ENCODE results near the gene PIK3CD. TPM values are rescaled to one million over a fixed set of nuclear protein-coding genes. Genes with fewer than 3 reads are reported as not detected.

PIK3CD gene
- total and polyA plus RNA-seq, 2 experiments from 2014 or later = 6.6 to 32.1 TPM

- no peak overlapping the region for H2AFZ ChIP-seq
- ATAC-seq (no peak), DNase-seq (ENCODE audit: low spot score) (no peak)
- Mint-ChIP-seq H3K9me3 (peaks cover 6% of the 10 kb centered on the region; the same call in 1 of the 3 replicates), H3K4me1 (no peaks in the 10 kb centered on the region; the same call in 2 of the 3 replicates), H3K36me3 (ENCODE audit: low read depth) (peaks cover 90% of the 10 kb centered on the region), H3K27ac (no peak overlapping the region), H3K27me3 (ENCODE audit: insufficient read depth, low read depth, poor library complexity) (peaks cover 18% of the 10 kb centered on the region), H3K4me3 (no peak overlapping the region)
- no peak overlapping the region for H3K27ac ChIP-seq (ENCODE audit: low read depth)
- no peaks in the 10 kb centered on the region for H3K27me3 ChIP-seq (ENCODE audit: insufficient read depth)
- H3K4me1 ChIP-seq (ENCODE audit: insufficient read depth) = no peaks in the 10 kb centered on the region
- no peaks in the 10 kb centered on the region for H3K9me2 ChIP-seq (ENCODE audit: insufficient read depth)
- H4K20me1 ChIP-seq (replicated peaks; ENCODE audit: insufficient read depth) = no peaks in the 10 kb centered on the region; the same call in 1 of the 2 replicates
- H3K4me2 ChIP-seq = no peak overlapping the region
- H3K36me3 ChIP-seq (ENCODE audit: insufficient read depth) = peaks cover 34% of the 10 kb centered on the region
- H3F3A ChIP-seq (replicated peaks; ENCODE audit: low read depth) = no peaks in the 10 kb centered on the region; the same call in 1 of the 2 replicates
- no peaks in the 10 kb centered on the region for H3K79me2 ChIP-seq (replicated peaks; ENCODE audit: insufficient read depth)
- TF ChIP-seq NANOG (IDR thresholded peaks at IDR 0.05; ENCODE audit: borderline replicate concordance) (no peak), REST (IDR thresholded peaks at IDR 0.05; ENCODE audit: unreplicated experiment) (no peak), EZH2phosphoT487 (IDR thresholded peaks at IDR 0.05; ENCODE audit: unreplicated experiment) (no peak), EZH2 (IDR thresholded peaks at IDR 0.05; ENCODE audit: low read depth, unreplicated experiment) (no peak), JUNB (IDR thresholded peaks at IDR 0.05; ENCODE audit: unreplicated experiment) (no peak), STAT1 (IDR thresholded peaks at IDR 0.05; ENCODE audit: unreplicated experiment) (no peak)
- TF ChIP-seq, protein P1, sequence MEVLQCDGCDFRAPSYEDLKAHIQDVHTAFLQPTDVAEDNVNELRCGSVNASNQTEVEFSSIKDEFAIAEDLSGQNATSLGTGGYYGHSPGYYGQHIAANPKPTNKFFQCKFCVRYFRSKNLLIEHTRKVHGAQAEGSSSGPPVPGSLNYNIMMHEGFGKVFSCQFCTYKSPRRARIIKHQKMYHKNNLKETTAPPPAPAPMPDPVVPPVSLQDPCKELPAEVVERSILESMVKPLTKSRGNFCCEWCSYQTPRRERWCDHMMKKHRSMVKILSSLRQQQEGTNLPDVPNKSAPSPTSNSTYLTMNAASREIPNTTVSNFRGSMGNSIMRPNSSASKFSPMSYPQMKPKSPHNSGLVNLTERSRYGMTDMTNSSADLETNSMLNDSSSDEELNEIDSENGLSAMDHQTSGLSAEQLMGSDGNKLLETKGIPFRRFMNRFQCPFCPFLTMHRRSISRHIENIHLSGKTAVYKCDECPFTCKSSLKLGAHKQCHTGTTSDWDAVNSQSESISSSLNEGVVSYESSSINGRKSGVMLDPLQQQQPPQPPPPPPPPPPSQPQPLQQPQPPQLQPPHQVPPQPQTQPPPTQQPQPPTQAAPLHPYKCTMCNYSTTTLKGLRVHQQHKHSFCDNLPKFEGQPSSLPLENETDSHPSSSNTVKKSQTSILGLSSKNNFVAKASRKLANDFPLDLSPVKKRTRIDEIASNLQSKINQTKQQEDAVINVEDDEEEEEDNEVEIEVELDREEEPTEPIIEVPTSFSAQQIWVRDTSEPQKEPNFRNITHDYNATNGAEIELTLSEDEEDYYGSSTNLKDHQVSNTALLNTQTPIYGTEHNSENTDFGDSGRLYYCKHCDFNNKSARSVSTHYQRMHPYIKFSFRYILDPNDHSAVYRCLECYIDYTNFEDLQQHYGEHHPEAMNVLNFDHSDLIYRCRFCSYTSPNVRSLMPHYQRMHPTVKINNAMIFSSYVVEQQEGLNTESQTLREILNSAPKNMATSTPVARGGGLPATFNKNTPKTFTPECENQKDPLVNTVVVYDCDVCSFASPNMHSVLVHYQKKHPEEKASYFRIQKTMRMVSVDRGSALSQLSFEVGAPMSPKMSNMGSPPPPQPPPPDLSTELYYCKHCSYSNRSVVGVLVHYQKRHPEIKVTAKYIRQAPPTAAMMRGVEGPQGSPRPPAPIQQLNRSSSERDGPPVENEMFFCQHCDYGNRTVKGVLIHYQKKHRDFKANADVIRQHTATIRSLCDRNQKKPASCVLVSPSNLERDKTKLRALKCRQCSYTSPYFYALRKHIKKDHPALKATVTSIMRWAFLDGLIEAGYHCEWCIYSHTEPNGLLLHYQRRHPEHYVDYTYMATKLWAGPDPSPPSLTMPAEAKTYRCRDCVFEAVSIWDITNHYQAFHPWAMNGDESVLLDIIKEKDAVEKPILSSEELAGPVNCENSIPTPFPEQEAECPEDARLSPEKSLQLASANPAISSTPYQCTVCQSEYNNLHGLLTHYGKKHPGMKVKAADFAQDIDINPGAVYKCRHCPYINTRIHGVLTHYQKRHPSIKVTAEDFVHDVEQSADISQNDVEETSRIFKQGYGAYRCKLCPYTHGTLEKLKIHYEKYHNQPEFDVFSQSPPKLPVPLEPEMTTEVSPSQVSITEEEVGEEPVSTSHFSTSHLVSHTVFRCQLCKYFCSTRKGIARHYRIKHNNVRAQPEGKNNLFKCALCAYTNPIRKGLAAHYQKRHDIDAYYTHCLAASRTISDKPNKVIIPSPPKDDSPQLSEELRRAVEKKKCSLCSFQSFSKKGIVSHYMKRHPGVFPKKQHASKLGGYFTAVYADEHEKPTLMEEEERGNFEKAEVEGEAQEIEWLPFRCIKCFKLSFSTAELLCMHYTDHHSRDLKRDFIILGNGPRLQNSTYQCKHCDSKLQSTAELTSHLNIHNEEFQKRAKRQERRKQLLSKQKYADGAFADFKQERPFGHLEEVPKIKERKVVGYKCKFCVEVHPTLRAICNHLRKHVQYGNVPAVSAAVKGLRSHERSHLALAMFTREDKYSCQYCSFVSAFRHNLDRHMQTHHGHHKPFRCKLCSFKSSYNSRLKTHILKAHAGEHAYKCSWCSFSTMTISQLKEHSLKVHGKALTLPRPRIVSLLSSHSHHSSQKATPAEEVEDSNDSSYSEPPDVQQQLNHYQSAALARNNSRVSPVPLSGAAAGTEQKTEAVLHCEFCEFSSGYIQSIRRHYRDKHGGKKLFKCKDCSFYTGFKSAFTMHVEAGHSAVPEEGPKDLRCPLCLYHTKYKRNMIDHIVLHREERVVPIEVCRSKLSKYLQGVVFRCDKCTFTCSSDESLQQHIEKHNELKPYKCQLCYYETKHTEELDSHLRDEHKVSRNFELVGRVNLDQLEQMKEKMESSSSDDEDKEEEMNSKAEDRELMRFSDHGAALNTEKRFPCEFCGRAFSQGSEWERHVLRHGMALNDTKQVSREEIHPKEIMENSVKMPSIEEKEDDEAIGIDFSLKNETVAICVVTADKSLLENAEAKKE (CRISPR knock-in tag; IDR thresholded peaks at IDR 0.05) = no peak
- TF ChIP-seq, protein P2, sequence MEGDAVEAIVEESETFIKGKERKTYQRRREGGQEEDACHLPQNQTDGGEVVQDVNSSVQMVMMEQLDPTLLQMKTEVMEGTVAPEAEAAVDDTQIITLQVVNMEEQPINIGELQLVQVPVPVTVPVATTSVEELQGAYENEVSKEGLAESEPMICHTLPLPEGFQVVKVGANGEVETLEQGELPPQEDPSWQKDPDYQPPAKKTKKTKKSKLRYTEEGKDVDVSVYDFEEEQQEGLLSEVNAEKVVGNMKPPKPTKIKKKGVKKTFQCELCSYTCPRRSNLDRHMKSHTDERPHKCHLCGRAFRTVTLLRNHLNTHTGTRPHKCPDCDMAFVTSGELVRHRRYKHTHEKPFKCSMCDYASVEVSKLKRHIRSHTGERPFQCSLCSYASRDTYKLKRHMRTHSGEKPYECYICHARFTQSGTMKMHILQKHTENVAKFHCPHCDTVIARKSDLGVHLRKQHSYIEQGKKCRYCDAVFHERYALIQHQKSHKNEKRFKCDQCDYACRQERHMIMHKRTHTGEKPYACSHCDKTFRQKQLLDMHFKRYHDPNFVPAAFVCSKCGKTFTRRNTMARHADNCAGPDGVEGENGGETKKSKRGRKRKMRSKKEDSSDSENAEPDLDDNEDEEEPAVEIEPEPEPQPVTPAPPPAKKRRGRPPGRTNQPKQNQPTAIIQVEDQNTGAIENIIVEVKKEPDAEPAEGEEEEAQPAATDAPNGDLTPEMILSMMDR (conservative IDR thresholded peaks at IDR 0.05; ENCODE audit: low read depth in 2 of 2) = no peak
- H3K4me3 ChIP-seq = no peak overlapping the region
Measured at GRCh38 chr1:9733160-9733789, 81.7 kb downstream of the PIK3CD start.
